Esophagus muscularis mucosa (tissue), 3 donors: ENCODE measurements around the gene ARRB2.
A peak's percentile ranks its signal among the peaks of the same experiment; 100 is the strongest.
"Not testable (repeated sequence)": the region's sequence is repeated elsewhere in the genome, so short reads cannot be mapped to it uniquely, and the experiment has no call there.

Source experiments
- POLR2A ChIP-seq: fragments of 450-650 bp; IDR thresholded peaks from one replicate; pipeline ENCODE4 v1.6.1; 2017; ENCODE audit warnings: antibody characterized with exemption, moderate library complexity, mild to moderate bottlenecking, low read depth
- POLR2AphosphoS5 ChIP-seq, 2 donors: sonication (generic); formaldehyde crosslinking; IDR thresholded peaks; one replicate each; pipeline ENCODE4 v1.6.1; 2017; ENCODE audit warnings: antibody characterized with exemption in 2 of 2
- TF ChIP-seq, protein P1 (sequence below), 3 experiments: fragments of 200-600 bp in 2 of 3; fragments of 450-650 bp in 1 of 3; sonication (generic) in 2 of 3; IDR thresholded peaks; one replicate each; pipeline ENCODE4 v1.5.1; 2017 to 2019; ENCODE audit warnings: antibody characterized with exemption in 3 of 3, mild to moderate bottlenecking in 2 of 3, moderate library complexity in 1 of 3

DNA sequence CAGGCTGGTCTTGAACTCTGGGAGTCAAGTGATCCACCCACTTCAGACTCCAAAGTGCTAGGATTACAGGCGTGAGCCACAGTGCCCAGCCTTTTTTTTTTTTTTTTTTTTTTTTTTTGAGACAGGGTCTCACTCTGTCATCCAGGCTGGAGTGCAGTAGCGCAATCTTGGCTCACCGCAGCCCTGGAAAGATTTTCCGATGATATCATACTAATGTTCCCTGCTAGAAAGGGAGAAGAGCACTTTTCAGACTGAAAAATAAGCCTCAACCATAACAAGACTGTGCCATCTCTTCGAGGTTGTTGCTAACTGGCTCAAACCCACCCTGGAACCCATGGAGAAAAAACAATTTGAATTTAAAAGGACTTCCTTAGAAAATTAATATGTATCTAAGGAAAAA lies 26.7 kb upstream of the ARRB2 start:
- TF ChIP-seq POLR2A = not testable (repeated sequence)
- TF ChIP-seq, protein P1, sequence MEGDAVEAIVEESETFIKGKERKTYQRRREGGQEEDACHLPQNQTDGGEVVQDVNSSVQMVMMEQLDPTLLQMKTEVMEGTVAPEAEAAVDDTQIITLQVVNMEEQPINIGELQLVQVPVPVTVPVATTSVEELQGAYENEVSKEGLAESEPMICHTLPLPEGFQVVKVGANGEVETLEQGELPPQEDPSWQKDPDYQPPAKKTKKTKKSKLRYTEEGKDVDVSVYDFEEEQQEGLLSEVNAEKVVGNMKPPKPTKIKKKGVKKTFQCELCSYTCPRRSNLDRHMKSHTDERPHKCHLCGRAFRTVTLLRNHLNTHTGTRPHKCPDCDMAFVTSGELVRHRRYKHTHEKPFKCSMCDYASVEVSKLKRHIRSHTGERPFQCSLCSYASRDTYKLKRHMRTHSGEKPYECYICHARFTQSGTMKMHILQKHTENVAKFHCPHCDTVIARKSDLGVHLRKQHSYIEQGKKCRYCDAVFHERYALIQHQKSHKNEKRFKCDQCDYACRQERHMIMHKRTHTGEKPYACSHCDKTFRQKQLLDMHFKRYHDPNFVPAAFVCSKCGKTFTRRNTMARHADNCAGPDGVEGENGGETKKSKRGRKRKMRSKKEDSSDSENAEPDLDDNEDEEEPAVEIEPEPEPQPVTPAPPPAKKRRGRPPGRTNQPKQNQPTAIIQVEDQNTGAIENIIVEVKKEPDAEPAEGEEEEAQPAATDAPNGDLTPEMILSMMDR (IDR thresholded peaks at IDR 0.05) = not testable (repeated sequence)
- TF ChIP-seq POLR2AphosphoS5 (IDR thresholded peaks at IDR 0.05) = peak in 1 of 2 donors; percentile 13
